Suprapubic skin (tissue), 4 donors: ENCODE results near the gene SLCO4A1.

ENCODE experiments used
- EP300 ChIP-seq: sonication (generic); formaldehyde crosslinking; IDR thresholded peaks from one replicate; pipeline ENCODE4 v1.6.1; 2017; ENCODE audit warnings: antibody characterized with exemption
- POLR2A ChIP-seq, 2 donors: fragments of 450-650 bp; IDR thresholded peaks; one replicate each; pipeline ENCODE4 v1.6.1; 2017; ENCODE audit warnings: antibody characterized with exemption in 2 of 2, mild to moderate bottlenecking in 2 of 2, moderate library complexity in 2 of 2
- POLR2AphosphoS5 ChIP-seq, 3 donors: sonication (generic); formaldehyde crosslinking; IDR thresholded peaks; one replicate each; pipeline ENCODE4 v1.6.1; 2017; ENCODE audit warnings: antibody characterized with exemption in 3 of 3
- TF ChIP-seq, protein P1 (sequence below), 2 donors: fragments of 200-600 bp in 1 of 2; fragments of 450-650 bp in 1 of 2; sonication (generic) in 1 of 2; IDR thresholded peaks; one replicate each; pipeline ENCODE4 v1.5.1; 2016 to 2019; ENCODE audit warnings: antibody characterized with exemption in 2 of 2, mild to moderate bottlenecking in 1 of 2, moderate library complexity in 1 of 2

DNA sequence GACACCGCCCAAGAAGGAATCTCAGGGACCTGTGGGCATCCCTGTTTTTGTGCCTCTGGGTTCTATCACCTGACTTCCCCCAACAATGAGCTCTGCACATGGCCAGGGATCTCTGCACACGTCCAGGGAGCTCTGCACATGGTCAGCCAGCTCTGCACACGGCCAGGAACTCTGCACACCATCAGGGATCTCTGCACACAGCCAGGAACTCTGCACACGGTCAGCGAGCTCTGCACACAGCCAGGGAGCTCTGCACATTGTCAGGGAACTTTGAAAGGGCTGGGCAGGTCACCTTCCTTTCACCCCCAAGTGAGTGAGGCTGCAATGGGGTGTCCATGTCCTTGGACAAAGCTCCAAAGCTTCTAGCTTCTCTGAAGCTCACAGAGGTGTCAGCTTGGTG, 5.2 kb upstream of the SLCO4A1 start:
- TF ChIP-seq, protein P1, sequence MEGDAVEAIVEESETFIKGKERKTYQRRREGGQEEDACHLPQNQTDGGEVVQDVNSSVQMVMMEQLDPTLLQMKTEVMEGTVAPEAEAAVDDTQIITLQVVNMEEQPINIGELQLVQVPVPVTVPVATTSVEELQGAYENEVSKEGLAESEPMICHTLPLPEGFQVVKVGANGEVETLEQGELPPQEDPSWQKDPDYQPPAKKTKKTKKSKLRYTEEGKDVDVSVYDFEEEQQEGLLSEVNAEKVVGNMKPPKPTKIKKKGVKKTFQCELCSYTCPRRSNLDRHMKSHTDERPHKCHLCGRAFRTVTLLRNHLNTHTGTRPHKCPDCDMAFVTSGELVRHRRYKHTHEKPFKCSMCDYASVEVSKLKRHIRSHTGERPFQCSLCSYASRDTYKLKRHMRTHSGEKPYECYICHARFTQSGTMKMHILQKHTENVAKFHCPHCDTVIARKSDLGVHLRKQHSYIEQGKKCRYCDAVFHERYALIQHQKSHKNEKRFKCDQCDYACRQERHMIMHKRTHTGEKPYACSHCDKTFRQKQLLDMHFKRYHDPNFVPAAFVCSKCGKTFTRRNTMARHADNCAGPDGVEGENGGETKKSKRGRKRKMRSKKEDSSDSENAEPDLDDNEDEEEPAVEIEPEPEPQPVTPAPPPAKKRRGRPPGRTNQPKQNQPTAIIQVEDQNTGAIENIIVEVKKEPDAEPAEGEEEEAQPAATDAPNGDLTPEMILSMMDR (IDR thresholded peaks at IDR 0.05): no peak
- no peak for TF ChIP-seq POLR2A (IDR thresholded peaks at IDR 0.05)
- no peak for TF ChIP-seq EP300
- TF ChIP-seq POLR2AphosphoS5 (IDR thresholded peaks at IDR 0.05): no peak
